Epithelial cell of esophagus (primary cell): ENCODE results near the gene TIE1.
A peak's percentile ranks its signal among the peaks of the same experiment; 100 is the strongest.

ENCODE experiments used
- DNase-seq: peaks from one replicate; pipeline ENCODE4 v3.0.0; 2010; ENCODE audit warnings: low read depth
- H3K4me3 ChIP-seq: 2 replicates; pipeline ENCODE4 v1.5.1; 2011; ENCODE audit warnings: mild to moderate bottlenecking, low read length, control low read depth
- TF ChIP-seq, protein P1 (sequence below): IDR thresholded peaks from 2 replicates; pipeline ENCODE4 v1.5.1; 2011; ENCODE audit warnings: low read depth, mild to moderate bottlenecking, low read length, control low read depth, inconsistent platforms; ENCODE audit not compliant: insufficient read depth; ENCODE audit errors: missing control alignments

TIE1 gene

DNA sequence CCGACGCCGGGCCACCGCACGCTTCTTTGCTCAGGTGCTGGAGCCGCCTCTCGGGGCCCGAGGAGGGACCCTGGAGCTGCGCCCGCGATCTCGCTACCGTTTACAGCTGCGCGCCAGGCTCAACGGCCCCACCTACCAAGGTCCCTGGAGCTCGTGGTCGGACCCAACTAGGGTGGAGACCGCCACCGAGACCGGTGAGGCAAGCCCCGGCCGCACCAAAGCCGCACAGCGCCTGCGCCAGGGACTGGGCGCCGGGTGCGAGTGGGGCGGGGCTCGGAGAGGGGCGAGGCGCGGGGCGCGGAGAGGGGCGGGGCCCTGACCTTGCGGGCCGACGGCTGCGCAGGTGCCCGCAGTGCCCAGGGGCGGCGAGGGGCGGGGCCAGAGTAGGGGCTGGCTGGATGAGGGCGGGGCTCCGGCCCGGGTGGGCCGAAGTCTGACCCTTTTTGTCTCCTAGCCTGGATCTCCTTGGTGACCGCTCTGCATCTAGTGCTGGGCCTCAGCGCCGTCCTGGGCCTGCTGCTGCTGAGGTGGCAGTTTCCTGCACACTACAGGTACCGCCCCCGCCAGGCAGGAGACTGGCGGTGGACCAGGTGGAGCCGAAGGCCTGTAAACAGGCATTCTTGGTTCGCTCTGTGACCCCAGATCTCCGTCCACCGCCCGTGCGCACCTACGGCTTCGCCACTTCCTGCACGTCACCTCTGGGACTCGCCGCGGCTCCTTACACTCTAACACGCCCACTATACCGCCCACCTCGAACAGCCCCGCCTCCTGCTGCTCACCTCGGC, 48.2 kb downstream of the TIE1 start:
- DNase-seq: peak; percentile 75
- TF ChIP-seq, protein P1, sequence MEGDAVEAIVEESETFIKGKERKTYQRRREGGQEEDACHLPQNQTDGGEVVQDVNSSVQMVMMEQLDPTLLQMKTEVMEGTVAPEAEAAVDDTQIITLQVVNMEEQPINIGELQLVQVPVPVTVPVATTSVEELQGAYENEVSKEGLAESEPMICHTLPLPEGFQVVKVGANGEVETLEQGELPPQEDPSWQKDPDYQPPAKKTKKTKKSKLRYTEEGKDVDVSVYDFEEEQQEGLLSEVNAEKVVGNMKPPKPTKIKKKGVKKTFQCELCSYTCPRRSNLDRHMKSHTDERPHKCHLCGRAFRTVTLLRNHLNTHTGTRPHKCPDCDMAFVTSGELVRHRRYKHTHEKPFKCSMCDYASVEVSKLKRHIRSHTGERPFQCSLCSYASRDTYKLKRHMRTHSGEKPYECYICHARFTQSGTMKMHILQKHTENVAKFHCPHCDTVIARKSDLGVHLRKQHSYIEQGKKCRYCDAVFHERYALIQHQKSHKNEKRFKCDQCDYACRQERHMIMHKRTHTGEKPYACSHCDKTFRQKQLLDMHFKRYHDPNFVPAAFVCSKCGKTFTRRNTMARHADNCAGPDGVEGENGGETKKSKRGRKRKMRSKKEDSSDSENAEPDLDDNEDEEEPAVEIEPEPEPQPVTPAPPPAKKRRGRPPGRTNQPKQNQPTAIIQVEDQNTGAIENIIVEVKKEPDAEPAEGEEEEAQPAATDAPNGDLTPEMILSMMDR: no peak

DNA sequence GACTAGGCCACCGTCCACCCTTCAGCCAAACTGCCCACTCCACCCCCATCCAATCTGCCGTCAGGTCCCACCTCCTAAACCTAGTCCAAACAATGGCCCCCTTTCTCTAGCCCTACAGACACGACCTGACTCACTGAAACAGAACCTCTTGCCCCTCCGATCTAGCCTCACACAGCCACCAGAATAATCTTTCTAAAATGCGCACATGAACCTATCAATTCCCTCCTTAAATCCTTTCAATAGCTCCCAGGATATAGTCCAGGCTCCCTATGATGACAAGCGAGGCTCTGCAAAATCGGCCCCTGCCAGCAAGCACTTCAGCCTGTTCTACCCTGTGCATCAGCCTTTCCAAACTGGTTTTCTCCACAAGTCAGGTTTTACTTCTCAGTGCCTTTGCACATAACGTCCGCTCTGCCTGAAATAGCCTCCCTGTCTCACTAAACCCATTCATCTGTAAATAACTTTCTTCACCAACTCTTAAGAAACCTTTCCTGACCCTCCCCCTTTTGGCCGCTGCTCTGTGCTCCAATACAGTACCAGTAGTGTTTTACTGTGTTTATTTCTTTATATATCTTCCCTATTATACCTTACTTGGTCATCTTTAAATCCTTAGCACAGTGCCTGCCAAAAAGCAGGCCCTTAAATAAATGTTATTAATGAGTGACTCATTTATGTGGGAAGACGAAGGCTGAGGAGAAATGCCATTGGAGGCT, 49.0 kb downstream of the TIE1 start:
- DNase-seq: peak; percentile 47
- H3K4me3 ChIP-seq: peak overlapping the region; percentile 54
- TF ChIP-seq, protein P1: no peak

More for the DNA sequence above, 48.2 kb downstream of the TIE1 start:
- peak overlapping the region; percentile 54 for H3K4me3 ChIP-seq

DNA sequence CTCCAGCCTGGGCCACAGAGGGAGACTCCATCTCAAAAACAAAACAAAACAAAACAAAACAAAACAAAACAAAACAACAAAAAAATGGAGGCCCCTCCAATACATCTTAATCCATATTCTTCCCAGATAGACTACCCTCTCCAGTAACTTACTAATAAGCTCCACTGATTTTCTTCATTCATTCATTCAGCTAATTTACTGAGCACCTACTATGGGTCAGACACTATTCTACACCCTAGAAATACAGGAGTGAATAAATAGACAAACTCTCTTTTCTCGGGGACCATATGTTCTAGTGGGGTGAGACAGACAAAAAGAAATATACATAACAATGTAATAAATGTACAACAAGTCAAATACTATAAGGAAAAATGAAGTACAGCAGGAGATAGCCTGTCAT, 50.2 kb downstream of the TIE1 start:
- no peak overlapping the region for H3K4me3 ChIP-seq
- no peak for DNase-seq
- TF ChIP-seq, protein P1: no peak

DNA sequence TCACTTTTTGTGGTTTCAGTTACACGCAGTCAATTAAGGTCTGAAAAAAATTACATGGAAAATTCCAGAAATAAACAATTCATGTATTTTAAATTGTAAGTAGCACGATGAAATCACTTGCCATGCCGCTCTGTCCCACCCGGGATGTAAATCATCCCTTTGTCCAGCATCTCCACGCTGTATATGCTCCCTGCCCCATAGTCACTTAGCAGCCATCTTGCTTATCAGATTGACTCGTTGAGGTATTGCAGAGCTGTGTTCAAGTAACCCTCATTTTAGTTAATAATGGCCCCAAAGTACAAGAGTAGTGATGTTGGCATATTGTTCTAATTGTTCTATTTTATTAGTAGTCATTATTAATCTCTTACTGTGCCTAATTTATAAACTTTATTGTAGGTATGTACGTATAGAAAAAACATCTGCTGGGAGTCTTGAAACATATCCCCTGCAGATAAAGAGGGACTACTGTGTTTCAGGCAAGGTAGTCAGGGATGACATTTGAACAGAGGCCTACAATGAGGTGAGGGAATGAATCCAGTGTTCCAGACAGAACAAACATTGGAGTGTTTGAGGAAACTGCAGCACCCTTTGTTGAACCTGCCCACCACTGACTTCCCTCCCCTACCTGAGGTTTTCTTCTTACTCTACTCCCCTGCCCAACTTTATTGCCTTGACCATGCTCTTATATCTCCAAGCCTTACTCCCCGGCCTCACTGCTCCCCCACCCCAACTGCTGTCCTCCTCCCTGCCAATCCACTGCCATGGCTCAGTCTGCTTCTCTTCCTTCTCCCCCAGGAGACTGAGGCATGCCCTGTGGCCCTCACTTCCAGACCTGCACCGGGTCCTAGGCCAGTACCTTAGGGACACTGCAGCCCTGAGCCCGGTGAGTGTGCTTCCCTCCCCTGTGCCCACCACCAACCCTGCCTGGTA, 50.9 kb downstream of the TIE1 start:
- no peak for DNase-seq
- H3K4me3 ChIP-seq: no peak overlapping the region
- TF ChIP-seq, protein P1: no peak

DNA sequence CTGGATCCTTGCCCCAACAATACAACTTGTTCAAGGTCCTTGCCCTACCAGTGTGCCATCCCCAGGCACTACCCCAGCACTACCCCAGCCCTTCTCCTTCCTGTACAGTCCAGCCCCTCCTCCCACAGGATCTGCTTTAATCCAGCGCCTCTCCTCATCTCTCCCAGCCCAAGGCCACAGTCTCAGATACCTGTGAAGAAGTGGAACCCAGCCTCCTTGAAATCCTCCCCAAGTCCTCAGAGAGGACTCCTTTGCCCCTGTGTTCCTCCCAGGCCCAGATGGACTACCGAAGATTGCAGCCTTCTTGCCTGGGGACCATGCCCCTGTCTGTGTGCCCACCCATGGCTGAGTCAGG, 51.5 kb downstream of the TIE1 start:
- TF ChIP-seq, protein P1: no peak
- no peak overlapping the region for H3K4me3 ChIP-seq
- DNase-seq: no peak

DNA sequence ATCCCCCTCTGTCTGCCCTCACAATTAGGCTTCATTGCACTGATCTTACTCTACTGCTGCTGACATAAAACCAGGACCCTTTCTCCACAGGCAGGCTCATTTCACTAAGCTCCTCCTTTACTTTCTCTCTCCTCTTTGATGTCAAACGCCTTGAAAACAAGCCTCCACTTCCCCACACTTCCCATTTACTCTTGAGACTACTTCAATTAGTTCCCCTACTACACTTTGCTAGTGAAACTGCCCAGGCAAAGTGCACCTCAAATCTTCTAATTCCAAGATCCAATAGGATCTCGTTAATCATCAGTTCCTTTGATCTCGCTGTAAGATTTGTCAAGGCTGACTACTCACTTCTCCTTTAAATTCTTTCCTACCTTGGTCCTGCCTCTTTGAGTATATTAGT, 52.1 kb downstream of the TIE1 start:
- TF ChIP-seq, protein P1: no peak
- H3K4me3 ChIP-seq: no peak overlapping the region

More for the DNA sequence above, 52.1 kb downstream of the TIE1 start:
- DNase-seq: no peak
